SK-N-MC (cell line): Measurements from ENCODE around the gene TTLL3.

Experiments
- EZH2 ChIP-seq: fragments of 200-600 bp; sonication (generic); IDR thresholded peaks from one replicate; pipeline ENCODE4 v1.6.1; 2017; ENCODE audit warnings: antibody characterized with exemption
- FOXP2 ChIP-seq: optimal IDR thresholded peaks from 2 replicates; pipeline ENCODE3; 2011; ENCODE audit warnings: mild to moderate bottlenecking, moderate library complexity; ENCODE audit not compliant: insufficient read depth; ENCODE audit errors: extremely low read length, control extremely low read depth
- POLR2AphosphoS5 ChIP-seq: IDR thresholded peaks from 2 replicates; pipeline ENCODE4 v1.6.1; 2012; ENCODE audit warnings: mild to moderate bottlenecking, low read depth, low read length, borderline replicate concordance

DNA sequence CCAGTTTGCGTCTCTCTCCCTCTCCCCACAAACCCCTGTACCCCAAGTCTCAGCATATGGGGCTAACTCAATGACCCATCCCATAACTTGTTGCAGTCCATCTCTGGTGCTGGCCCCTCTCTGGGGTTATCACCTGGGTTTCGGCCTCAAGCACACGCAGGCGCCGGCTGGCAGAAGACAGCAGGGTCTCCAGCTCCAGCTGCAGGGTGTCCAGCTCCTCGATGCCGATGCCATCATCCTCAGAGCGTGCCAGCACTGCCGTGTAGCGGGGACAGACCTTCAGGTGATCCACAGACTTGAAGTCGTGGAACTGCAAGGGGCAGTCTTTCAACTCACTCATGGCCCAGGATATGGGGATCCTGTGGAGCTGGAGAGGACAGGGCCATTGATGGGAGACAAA, 18.9 kb upstream of the TTLL3 start:
- no peak for TF ChIP-seq EZH2
- TF ChIP-seq POLR2AphosphoS5: no peak
- no peak for TF ChIP-seq FOXP2
